HG03521 (cell line): ENCODE results near the gene GPR68.
"Not testable (repeated sequence)": the region's sequence is repeated elsewhere in the genome, so short reads cannot be mapped to it uniquely, and the experiment has no call there.

Experiments used
- ATAC-seq: cut with Tn5 transposase; IDR thresholded peaks from one replicate; pipeline ENCODE4 v1.9.1; 2021; ENCODE audit warnings: mild to moderate bottlenecking, moderate library complexity; ENCODE audit not compliant: unreplicated experiment

GPR68 gene

DNA sequence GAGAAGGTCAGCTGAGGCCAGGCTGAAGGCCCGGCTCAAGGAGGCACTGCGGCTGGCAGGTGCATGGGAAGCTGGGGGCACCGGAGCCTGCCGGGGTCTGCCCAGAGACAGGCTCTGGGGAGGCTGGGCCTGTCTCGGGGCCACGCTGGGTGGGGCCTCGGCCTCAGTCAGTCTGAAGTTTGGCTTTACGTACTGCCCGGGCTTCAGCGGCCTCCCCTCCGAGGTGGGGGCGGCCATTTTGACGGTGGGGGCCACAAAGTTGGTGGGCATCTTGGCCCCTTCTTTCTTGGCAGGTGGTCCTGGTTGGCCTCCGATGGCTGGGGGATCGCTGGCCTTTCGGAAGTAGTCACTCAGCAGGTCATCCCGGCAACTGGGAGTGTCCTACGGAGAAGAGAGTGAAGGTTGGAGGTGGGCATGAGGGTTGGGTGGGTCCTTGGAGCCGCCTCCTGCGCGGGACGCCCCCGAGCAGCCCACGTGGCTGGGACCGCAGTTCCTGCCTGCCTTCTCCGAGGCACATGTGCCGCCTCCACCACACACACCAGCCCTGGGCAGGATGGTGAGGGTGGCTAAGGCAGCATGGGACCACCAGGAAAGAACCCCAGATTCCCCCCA lies 28.9 kb upstream of the GPR68 start:
- ATAC-seq, result no peak

GRCh38 chr14:91272341-91273272 lies 28.1 kb upstream of the GPR68 start:
- no peak for ATAC-seq

DNA sequence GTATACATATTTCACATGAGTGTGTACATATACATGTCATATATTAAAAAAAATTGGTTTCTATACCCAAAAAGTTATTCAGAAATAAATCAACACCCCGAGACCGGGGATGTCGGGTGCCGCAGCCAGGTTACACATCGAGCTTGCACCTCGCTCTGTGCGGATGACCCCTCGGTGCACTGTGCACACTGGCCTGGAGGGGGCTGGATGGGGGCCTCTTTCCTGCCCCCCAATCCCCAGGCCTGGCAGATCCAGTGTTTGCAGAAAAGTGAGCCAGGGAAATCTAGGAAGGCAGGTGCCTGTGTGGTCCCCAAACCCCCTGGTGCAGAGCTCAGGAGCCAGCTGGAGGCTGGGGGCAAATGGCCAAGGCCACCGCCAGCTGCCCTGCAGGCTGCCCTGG lies 27.1 kb upstream of the GPR68 start:
- ATAC-seq, result no peak

GRCh38 chr14:91270619-91271018 lies 26.1 kb upstream of the GPR68 start:
- ATAC-seq, result no peak

DNA sequence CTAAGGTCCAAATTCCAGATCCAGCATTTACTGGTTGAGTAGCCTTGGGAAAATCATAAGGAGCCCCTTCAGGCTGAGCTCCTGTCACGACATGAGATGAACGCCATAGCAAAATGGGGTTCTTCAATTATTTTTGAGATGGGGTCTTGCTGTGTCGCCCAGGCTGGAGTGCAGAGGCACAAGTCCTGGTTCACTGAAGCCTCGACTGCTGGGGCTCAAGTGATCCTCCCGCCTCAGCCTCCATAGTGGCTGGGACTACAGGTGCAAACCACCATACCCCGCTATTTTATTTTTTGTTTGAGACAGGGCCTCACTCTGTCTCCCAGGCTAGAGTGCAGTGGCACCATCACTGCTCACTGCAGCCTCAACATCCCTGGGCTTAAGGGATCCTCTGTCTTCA lies 25.7 kb upstream of the GPR68 start:
- ATAC-seq, result no peak

GRCh38 chr14:91269076-91269991 lies 24.8 kb upstream of the GPR68 start:
- ATAC-seq, result no peak

GRCh38 chr14:91267965-91268437 lies 23.5 kb upstream of the GPR68 start:
- no peak for ATAC-seq

DNA sequence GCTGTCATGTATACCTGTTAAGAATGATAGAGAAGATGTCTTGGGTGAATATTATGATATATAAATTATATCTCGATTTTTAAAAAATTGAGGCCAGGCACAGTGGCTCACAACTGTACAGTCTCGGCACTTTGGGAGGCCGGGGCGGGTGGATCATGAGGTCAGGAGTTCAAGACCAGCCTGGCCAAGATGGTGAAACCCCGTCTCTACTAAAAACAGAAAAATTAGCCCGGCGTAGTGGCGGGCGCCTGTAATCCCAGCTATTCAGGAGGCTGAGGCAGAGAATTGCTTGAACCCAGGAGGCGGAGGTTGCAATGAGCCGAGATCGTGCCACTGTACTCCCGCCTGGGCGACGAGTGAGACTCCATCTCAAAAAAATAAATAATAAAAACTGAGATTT lies 21.8 kb upstream of the GPR68 start:
- ATAC-seq, result not testable (repeated sequence)

- ATAC-seq, result no peak
Measured at GRCh38 chr14:91265404-91265803, 20.9 kb upstream of the GPR68 start.

- ATAC-seq, result no peak
Measured at GRCh38 chr14:91264151-91265150, 19.9 kb upstream of the GPR68 start.

DNA sequence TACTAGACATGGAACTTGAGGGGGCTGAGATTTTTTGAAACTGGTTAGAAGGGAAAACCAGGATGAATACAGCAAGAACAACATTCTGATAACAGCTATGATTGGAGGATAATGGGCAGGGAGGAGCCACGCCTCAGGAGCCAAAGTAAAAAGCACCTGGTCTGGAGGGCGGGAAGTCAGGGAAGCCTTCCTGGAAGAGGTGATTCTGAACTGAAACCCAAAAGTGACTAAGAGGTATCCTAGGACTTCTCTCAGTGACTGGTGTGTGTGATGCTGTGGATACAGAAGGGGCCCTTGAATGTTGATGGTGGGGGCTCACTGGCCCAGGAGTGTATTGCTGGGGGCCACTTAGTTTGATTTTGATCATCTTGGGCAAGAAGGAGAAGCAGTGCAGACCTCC lies 18.8 kb upstream of the GPR68 start:
- no peak for ATAC-seq

- no peak for ATAC-seq
Measured at GRCh38 chr14:91261986-91262549, 17.6 kb upstream of the GPR68 start.

- no peak for ATAC-seq
Measured at GRCh38 chr14:91261115-91261514, 16.6 kb upstream of the GPR68 start.

DNA sequence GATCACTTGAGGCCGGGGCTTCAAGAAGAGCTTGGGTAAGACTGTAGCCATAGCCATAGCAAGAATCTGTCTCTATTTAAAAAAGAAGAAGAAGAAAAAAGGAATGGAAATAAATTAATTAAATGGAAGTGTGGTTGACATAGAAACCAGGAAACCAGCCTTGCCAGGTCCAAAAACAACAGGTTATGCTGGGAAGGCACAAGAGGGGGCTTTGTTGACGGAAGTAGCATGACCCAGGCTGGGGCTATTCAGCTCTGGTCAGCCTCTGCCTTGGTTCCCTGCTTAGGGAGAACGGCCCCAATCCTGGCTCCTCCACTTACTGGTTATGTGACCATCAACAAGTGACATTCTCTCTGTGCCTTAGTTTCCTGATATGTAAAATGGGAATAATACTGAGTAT lies 14.4 kb upstream of the GPR68 start:
- ATAC-seq, result no peak

DNA sequence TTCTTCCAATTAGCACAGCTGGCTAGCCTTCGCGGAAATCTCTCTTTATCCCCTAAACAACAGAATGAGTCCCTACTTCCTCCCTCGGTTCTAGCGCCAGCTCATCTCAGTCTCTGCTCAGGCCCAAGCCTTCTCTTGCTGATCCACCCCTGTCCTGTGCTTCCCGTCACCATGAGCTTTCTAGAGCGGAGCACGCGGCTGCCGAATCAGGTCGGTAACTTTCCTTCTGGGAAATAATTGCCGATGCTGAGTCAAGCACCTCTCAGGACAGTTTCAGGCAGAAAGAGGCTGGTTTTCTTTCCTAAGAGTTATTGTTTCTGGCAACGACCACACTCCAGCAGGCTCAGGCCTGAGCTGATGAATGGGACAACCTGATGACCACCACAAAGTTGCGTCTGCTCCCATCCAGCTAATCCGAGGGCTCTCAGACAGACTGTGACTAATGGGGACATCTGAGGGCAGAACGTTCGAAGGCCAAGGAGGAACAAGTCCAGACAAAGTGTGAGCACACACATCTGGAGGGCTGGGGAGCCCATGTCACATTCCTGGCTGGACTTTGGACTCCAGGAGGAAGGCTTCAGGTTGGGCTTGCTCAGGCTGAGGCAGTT lies 13.6 kb upstream of the GPR68 start:
- no peak for ATAC-seq

- ATAC-seq, result no peak
Measured at GRCh38 chr14:91257328-91258010, 13.0 kb upstream of the GPR68 start.

- no peak for ATAC-seq
Measured at GRCh38 chr14:91256661-91257060, 12.2 kb upstream of the GPR68 start.

- no peak for ATAC-seq
Measured at GRCh38 chr14:91255026-91255695, 10.7 kb upstream of the GPR68 start.
